ENCODE results near the gene BPHL.
"Not testable (repeated sequence)": the region's sequence is repeated elsewhere in the genome, so short reads cannot be mapped to it uniquely, and the experiment has no call there.

BPHL gene

DNA sequence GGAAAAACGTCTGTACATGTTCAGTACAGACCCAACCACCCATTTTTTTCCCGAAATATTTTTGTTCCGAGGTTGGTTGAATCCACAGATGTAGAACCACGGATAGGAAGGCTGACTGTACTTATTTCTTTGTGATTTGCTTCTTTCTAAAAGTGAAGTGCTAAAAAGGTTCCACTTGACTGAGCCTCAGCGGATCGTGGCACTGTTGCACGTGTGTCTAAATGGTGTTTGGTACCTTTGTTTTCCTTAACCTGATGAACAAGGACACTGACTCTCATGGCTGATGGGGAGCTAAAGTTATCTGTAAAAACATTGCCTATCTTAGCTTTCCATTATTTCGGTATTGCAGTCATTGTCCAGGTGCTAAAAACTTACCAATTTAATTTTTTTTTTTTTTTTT, 6.2 kb downstream of the BPHL start:
- DNase-seq, result no peak

- DNase-seq, result no peak
Measured at GRCh38 chr6:3125815-3126214, 7.3 kb downstream of the BPHL start.

DNA sequence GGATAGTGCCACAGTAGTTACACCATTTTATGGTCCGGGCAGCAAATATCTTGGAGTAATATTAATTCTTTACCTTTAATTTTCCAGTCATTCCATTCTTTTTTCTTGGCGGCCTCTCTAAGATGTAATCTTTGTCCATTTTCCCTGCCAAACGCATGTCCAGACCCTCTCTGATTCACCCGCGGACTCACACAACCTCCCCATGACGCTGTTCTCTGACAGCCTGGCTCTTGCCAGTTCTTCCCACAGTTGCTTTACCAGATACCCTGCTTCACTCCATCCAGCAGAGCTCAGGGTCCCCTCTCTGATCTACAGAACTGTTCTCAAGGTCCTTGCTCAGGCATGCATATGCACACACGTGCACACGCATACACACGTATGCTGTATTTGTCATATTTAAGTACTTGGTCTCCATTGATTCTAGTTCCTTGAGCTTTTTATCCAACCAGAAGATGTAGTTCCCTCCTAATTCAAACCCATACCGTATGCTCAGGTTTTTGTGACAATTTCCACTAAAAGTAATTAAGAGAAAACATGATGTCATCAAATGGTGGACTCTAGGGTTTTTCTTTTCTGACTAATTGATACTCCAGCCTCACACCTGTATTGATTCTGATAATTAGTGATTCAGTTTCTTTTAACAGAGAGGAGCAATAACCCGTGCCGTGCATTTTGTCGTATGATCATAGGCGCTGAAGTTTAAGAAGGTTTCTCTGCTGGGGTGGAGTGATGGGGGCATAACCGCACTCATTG, 10.0 kb downstream of the BPHL start:
- DNase-seq, result no peak

GRCh38 chr6:3131695-3132094, 13.2 kb downstream of the BPHL start:
- DNase-seq, result no peak

DNA sequence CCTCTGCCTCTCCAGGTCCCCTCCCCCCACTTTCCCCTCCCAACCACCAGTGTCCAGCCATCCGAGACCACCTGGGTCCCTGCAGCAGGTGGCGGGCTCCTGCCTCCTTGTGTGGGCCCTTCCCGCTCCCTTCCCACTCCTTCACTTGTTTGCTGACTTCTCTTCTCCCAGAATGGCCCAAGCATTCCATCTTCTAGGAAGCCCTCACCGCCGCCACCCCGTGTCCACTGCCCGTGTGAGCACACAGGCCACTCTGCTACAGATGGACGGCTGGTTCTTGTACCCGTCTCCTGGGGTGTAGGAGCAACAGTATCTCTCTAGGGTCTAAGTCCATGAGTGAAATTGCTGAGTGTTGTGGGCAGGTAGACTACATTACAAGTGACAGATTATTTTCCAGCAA, 15.0 kb downstream of the BPHL start:
- DNase-seq, result no peak

GRCh38 chr6:3135668-3136291, 17.3 kb downstream of the BPHL start:
- no peak for DNase-seq

GRCh38 chr6:3136292-3137011, 17.9 kb downstream of the BPHL start:
- no peak for DNase-seq

DNA sequence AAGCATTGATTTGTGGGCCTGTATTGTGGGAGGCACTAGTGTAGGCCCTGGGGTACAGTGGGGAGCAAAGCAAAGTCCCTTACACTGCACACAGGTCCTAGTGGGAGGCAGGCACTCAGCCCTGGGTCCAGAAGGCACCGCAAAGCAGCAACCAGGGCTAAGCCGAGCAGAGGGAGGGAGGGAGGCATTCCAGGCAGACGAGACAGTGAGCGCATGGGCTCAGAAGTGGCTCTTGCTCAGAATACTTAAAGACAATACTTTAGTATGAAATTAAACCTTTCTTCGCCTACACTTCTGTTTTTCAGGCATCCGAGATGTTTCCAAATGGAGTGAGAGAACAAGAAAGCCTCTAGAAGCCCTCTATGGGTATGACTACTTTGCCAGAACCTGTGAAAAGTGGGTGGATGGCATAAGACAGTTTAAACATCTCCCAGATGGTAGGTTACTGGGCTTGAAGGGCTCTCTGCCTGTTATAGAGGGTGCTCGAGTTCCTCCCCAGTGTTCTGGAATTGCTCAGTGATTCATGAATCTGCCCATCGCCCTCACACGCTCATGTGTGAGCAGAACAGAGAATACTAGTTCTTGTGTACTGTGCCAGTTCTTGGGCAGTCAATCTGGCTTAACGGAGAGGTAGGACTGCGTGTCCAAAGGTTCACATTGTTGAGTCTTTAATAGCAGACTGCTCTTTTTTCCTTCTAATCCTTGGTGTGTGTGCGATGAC, 18.7 kb downstream of the BPHL start:
- no peak for DNase-seq

- DNase-seq, result not testable (repeated sequence)
Measured at GRCh38 chr6:3137873-3138272, 19.4 kb downstream of the BPHL start.

- no peak for DNase-seq
Measured at GRCh38 chr6:3138341-3138740, 19.8 kb downstream of the BPHL start.

- no peak for DNase-seq
Measured at GRCh38 chr6:3139090-3139903, 20.8 kb downstream of the BPHL start.

- DNase-seq, result no peak
Measured at GRCh38 chr6:3140201-3140600, 21.7 kb downstream of the BPHL start.

DNA sequence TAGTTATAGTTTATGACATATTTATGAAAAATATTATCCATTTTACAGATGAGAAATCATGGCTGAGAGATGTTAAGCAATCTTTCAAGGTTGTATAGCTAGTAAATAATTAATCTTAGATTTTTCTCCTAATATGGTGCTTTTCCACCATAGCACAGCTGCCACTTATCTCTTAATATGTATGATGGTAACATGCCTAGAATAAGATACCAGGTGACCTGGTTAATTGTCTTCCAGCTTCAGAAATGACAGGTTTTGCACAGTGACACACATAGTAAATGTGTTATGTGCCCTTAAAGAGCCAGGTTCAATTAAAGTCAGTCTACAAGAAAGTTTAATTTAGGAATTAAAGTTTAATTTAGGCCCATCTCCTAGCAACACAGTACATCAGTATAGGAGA, 24.0 kb downstream of the BPHL start:
- no peak for DNase-seq

DNA sequence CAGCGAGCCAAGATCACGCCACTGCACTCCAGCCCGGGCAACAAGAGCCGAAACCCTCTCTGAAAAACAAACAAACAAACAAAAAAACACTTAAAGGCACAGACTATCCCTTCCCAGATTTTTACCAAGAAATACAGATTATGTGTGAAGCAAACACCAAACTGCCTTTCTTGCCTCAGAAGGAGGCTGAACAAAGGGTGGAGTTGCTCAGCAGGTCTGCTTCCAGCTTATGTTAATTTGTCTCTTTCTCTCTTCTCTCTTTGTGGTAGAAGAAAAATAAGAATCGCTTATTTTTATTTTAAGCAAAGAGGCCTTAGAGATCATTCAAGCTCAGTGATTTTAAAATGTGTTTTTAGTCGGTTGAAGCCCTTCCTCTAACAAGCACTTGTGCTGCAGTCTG, 24.6 kb downstream of the BPHL start:
- DNase-seq, result no peak

GRCh38 chr6:3144571-3144970, 26.1 kb downstream of the BPHL start:
- no peak for DNase-seq

DNA sequence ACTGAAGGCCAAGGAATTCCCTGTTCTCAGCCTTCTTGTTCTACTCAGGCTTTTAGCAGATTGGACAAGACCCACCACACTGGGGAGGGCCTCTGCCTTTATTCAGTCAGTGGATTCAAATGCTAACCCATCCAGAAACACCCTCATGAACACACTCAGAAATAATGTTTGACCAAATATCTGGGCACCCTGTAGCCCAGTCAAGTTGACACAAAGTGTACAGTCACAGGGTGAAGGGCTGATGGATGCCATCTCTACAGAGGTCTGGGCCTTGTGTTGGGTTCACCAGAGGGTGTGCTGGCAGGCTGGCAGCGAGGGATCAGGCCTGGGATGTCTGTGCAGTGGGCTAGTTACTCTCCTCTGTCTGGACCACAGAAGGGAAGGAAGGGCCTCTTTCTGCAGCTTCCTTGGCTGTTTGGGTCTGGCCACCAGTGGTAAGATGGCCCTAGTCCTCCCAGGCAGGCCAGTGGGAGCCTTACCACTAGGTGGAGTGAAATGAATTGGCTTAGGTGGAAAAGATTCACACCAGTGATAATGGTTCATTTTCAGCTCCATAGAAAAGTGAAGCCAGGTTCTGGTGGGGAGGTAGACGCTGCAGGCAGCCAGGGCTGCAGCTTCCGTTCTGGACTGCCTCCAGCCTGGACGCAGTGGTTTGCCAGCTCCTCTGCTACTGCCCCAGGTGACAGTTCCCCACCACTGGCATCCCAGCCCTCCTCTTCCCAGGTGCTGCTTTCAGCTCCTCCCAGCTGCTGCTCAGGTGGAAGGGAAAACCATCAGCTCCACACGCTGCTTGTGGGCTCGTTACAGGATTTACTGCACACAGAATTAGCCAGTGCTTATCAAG, 29.6 kb downstream of the BPHL start:
- DNase-seq, result no peak

- no peak for DNase-seq
Measured at GRCh38 chr6:3151691-3152090, 33.2 kb downstream of the BPHL start.

DNA sequence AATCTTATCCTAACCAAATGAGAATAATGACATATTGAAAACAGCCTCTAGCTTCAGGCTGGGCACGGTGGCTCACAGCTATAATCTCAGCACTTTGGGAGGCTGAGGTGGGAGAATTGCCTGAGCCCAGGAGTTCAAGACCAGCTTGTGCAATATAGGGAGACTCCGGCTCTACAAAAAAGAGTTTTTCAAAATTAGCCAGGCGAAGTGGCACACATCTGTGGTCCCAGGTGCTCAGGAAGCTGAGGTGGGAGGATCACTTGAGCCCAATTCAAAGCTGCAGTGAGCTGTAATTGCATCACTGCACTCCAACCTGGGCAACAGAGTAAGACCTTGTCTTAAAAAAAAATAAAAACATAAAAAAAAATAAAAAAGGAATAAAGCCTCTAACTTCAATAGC, 34.2 kb downstream of the BPHL start:
- no peak for DNase-seq

DNA sequence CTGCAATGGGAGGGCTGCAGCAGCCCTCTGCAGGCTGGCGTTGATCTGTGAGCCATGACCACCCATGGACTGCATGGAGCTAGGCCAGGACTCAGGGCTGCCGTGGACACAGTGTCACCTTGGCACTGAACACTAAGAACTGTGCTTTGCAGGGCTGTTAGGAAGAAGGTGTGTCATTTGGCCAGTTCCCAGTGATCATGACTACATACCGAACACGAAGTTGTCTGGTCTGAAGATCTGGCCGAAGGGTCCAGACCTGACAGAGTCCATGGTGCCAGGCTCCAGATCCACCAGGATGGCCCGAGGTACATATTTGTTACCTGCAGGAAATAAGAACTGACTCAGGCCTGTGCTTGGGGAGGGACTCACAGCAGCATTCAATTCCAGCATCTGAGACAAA, 36.9 kb downstream of the BPHL start:
- not testable (repeated sequence) for DNase-seq

- DNase-seq, result not testable (repeated sequence)
Measured at GRCh38 chr6:3156184-3157130, 37.9 kb downstream of the BPHL start.

All from activated gamma-delta T cell treated with Interleukin-2 at 50 U/mL for 16 hours (primary cell).